ENCODE measurements around the gene CIZ1.

CIZ1 gene

GRCh38 chr9:128124873-128125579 lies 66.3 kb downstream of the CIZ1 start:
- DNase-seq (ENCODE audit: low read depth) = no peak
- H3K4me3 ChIP-seq (ENCODE audit: low read depth, low read length) = no peak overlapping the region
- peak; percentile 42 for TF ChIP-seq CTCF (IDR thresholded peaks at IDR 0.05; ENCODE audit: control insufficient read depth, extremely low read depth, insufficient read depth)

GRCh38 chr9:128124451-128124850 lies 66.9 kb downstream of the CIZ1 start:
- no peak for TF ChIP-seq CTCF (IDR thresholded peaks at IDR 0.05; ENCODE audit: control insufficient read depth, extremely low read depth, insufficient read depth)
- no peak for DNase-seq (ENCODE audit: low read depth)

DNA sequence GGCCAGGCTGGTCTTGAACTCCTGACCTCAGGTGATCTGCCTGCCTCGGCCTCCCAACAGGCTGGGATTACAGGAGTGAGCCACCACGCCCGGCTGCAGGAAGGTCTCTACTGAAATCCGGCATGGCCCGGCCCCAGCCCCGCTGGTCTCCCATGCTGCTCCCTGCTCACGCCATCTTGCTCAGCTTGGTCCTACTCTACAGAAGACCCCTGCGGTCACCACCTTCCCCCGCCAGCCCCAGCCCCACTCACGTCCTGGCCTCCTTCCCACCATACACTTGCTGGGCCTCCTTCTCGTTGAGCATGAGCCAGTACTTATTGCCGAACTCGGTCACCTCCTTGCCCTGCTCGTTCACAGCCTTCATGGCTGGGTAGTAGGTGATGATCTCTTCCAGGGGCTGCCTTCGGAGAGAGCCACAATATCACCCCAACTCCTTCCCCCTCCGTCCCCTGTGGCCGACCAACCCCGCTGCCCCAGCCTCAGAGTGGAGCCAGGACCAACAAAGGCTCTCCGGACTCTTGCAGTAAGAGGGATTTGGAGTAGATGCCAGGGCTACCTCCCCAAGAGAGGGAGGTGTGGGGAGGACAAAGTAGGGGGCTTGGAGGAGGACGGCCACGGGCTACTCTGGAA lies 67.8 kb downstream of the CIZ1 start:
- TF ChIP-seq CTCF (IDR thresholded peaks at IDR 0.05; ENCODE audit: control insufficient read depth, extremely low read depth, insufficient read depth) = no peak
- H3K4me3 ChIP-seq (ENCODE audit: low read depth, low read length) = no peak overlapping the region
- no peak for DNase-seq (ENCODE audit: low read depth)

More at GRCh38 chr9:128124451-128124850, 66.9 kb downstream of the CIZ1 start:
- no peak overlapping the region for H3K4me3 ChIP-seq (ENCODE audit: low read depth, low read length)

DNA sequence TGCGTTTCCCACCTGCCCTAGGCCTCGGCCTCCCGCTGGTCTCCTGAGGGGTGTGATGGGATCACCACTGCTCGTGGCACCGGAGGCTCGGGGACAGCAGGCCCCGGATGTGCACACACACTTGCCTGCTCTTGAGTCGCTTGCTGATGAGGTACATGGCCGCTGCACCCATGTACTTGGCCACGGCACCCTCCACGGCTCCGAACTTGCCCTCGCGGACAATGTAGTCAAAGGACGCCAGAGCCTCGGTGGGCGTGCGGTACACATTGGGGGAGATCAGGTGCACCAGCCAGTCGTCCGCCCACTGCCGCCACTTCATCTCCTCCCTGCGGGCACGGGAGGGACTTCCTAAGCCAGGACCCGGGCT lies 68.6 kb downstream of the CIZ1 start:
- no peak for TF ChIP-seq CTCF (IDR thresholded peaks at IDR 0.05; ENCODE audit: control insufficient read depth, extremely low read depth, insufficient read depth)
- DNase-seq (ENCODE audit: low read depth) = no peak
- H3K4me3 ChIP-seq (ENCODE audit: low read depth, low read length) = no peak overlapping the region

GRCh38 chr9:128121924-128122808 lies 69.2 kb downstream of the CIZ1 start:
- no peak for DNase-seq (ENCODE audit: low read depth)
- TF ChIP-seq CTCF (IDR thresholded peaks at IDR 0.05; ENCODE audit: control insufficient read depth, extremely low read depth, insufficient read depth) = no peak
- H3K4me3 ChIP-seq (ENCODE audit: low read depth, low read length) = no peak overlapping the region

DNA sequence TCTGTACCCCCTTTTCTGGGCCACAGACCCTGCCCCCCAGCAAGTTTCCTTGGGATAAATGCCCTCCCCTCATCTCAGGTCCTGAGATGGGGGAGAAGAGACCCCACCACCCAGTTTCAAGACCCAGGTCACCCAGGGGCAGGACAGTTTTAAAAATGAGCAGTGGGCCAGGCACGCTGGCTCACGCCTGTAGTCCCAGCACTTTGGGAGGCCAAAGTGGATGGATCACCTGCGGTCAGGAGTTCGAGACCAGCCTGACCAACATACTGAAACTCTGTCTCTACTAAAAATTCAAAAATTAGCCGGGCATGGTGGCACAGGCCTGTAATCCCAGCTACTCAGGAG lies 69.9 kb downstream of the CIZ1 start:
- no peak overlapping the region for H3K4me3 ChIP-seq (ENCODE audit: low read depth, low read length)
- TF ChIP-seq CTCF (IDR thresholded peaks at IDR 0.05; ENCODE audit: control insufficient read depth, extremely low read depth, insufficient read depth) = no peak
- no peak for DNase-seq (ENCODE audit: low read depth)
